Activated naive CD4-positive, alpha-beta T cell (primary cell): Measurements from ENCODE around the gene CALCR.

ENCODE experiments used
- DNase-seq, 4 experiments: peaks; one replicate each; lab custom pipeline; 2025; lab: John Stamatoyannopoulos, UW

CALCR gene

GRCh38 chr7:93447509-93447908 lies 127.0 kb downstream of the CALCR start:
- DNase-seq: no peak

- DNase-seq: no peak
Measured at GRCh38 chr7:93442478-93443224, 131.9 kb downstream of the CALCR start.

- no peak for DNase-seq
Measured at GRCh38 chr7:93435791-93436190, 138.7 kb downstream of the CALCR start.

- no peak for DNase-seq
Measured at GRCh38 chr7:93432130-93432529, 142.4 kb downstream of the CALCR start.

- DNase-seq: no peak
Measured at GRCh38 chr7:93430917-93431588, 143.5 kb downstream of the CALCR start.

GRCh38 chr7:93429563-93429962 lies 145.0 kb downstream of the CALCR start:
- no peak for DNase-seq

- no peak for DNase-seq
Measured at GRCh38 chr7:93427107-93427506, 147.4 kb downstream of the CALCR start.

- DNase-seq: no peak
Measured at GRCh38 chr7:93426155-93426696, 148.3 kb downstream of the CALCR start.

- no peak for DNase-seq
Measured at GRCh38 chr7:93414574-93414973, 159.9 kb downstream of the CALCR start.

GRCh38 chr7:93409324-93409723 lies 165.2 kb downstream of the CALCR start:
- DNase-seq: no peak

GRCh38 chr7:93407239-93407638 lies 167.3 kb downstream of the CALCR start:
- no peak for DNase-seq

- DNase-seq: no peak
Measured at GRCh38 chr7:93402944-93403343, 171.6 kb downstream of the CALCR start.

- DNase-seq: no peak
Measured at GRCh38 chr7:93399642-93400041, 174.9 kb downstream of the CALCR start.

- DNase-seq: no peak
Measured at GRCh38 chr7:93392984-93393383, 181.5 kb downstream of the CALCR start.

GRCh38 chr7:93390660-93391059 lies 183.9 kb downstream of the CALCR start:
- DNase-seq: no peak

- no peak for DNase-seq
Measured at GRCh38 chr7:93382362-93382761, 192.2 kb downstream of the CALCR start.

- no peak for DNase-seq
Measured at GRCh38 chr7:93378131-93378760, 196.3 kb downstream of the CALCR start.

GRCh38 chr7:93375603-93376002 lies 198.9 kb downstream of the CALCR start:
- DNase-seq: no peak
